ENCODE measurements around the gene IZUMO2.
"Not testable (repeated sequence)": the region's sequence is repeated elsewhere in the genome, so short reads cannot be mapped to it uniquely, and the experiment has no call there.

The IZUMO2 gene

GRCh38 chr19:50133518-50134492 is 29.3 kb downstream of the IZUMO2 start:
- not testable (repeated sequence) for H3K4me1 ChIP-seq; H3K9me3 ChIP-seq; H3K4me3 ChIP-seq (ENCODE audit: low read depth, low read length); H3K27me3 ChIP-seq; DNase-seq; H3K36me3 ChIP-seq

- not testable (repeated sequence) for H3K4me1 ChIP-seq; H3K9me3 ChIP-seq; H3K4me3 ChIP-seq (ENCODE audit: low read depth, low read length); H3K36me3 ChIP-seq; DNase-seq; H3K27me3 ChIP-seq
These were observed 59.1 kb downstream of the IZUMO2 start for GRCh38 chr19:50104012-50104411.

GRCh38 chr19:50103405-50103804 is 59.7 kb downstream of the IZUMO2 start:
- H3K4me3 ChIP-seq (ENCODE audit: low read depth, low read length); H3K9me3 ChIP-seq; DNase-seq; H3K27me3 ChIP-seq; H3K4me1 ChIP-seq; H3K36me3 ChIP-seq: not testable (repeated sequence)

Measured in BE2C (cell line).